ENCODE measurements around the gene MDH2.

- no peak for TF ChIP-seq CTCF (conservative IDR thresholded peaks at IDR 0.05; ENCODE audit: low read depth in 2 of 2)
- TF ChIP-seq REST (IDR thresholded peaks at IDR 0.05; ENCODE audit: unreplicated experiment): no peak
- TF ChIP-seq EZH2phosphoT487 (IDR thresholded peaks at IDR 0.05; ENCODE audit: unreplicated experiment): no peak
- TF ChIP-seq EZH2 (IDR thresholded peaks at IDR 0.05; ENCODE audit: low read depth, unreplicated experiment): no peak
- no peak for TF ChIP-seq ETS1 (IDR thresholded peaks at IDR 0.05)
- no peak for TF ChIP-seq POLR2AphosphoS5 (IDR thresholded peaks at IDR 0.05; ENCODE audit: low read depth)
These were observed 9.4 kb downstream of the MDH2 start for GRCh38 chr7:76057103-76057812.
